Transverse colon (tissue), 4 donors: ENCODE data around the gene KLHDC10.

Experiments used
- EP300 ChIP-seq: sonication (generic); formaldehyde crosslinking; IDR thresholded peaks from one replicate; pipeline ENCODE4 v1.6.1; 2017; ENCODE audit warnings: antibody characterized with exemption, low read depth
- POLR2A ChIP-seq: fragments of 450-650 bp; IDR thresholded peaks from one replicate; pipeline ENCODE4 v1.6.1; 2016; ENCODE audit warnings: antibody characterized with exemption, mild to moderate bottlenecking, moderate library complexity
- POLR2AphosphoS5 ChIP-seq, 3 donors: sonication (generic); formaldehyde crosslinking; IDR thresholded peaks; one replicate each; pipeline ENCODE4 v1.6.1; 2016; ENCODE audit warnings: antibody characterized with exemption in 3 of 3
- TF ChIP-seq, protein P1 (sequence below), 5 experiments: fragments of 200-600 bp in 3 of 5; fragments of 450-650 bp in 2 of 5; sonication (generic) in 3 of 5; IDR thresholded peaks; 1 replicate in 2 of 5; 2 replicates in 3 of 5; pipeline ENCODE4 v1.5.1; 2016 to 2017; ENCODE audit warnings: antibody characterized with exemption in 5 of 5, inconsistent platforms in 3 of 5, mild to moderate bottlenecking in 2 of 5, moderate library complexity in 1 of 5

DNA sequence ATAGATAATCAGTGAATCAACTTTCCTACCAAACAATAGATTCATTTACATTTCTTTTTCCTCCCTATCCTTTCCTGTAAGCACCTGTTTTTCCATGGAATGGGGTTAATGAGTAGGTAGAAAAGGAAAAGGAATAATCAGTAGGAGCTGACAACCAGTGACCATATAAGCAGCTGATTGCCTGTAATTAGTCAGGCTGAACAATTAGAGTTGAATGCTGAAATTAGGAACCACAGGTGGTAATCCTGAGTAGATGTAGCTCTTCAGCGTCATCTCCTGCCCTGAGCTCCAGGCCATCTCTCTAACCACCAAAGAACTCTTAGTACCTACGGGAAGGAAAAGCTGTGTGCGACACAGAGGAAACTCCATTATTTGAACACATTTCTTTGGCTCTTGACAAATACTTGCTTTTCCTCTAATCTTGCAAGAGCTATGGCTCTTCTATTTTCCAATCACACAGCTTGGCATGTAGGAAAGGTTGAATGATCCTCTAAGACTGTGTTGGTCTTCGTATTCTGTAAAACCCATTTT, 63.8 kb downstream of the KLHDC10 start:
- TF ChIP-seq, protein P1, sequence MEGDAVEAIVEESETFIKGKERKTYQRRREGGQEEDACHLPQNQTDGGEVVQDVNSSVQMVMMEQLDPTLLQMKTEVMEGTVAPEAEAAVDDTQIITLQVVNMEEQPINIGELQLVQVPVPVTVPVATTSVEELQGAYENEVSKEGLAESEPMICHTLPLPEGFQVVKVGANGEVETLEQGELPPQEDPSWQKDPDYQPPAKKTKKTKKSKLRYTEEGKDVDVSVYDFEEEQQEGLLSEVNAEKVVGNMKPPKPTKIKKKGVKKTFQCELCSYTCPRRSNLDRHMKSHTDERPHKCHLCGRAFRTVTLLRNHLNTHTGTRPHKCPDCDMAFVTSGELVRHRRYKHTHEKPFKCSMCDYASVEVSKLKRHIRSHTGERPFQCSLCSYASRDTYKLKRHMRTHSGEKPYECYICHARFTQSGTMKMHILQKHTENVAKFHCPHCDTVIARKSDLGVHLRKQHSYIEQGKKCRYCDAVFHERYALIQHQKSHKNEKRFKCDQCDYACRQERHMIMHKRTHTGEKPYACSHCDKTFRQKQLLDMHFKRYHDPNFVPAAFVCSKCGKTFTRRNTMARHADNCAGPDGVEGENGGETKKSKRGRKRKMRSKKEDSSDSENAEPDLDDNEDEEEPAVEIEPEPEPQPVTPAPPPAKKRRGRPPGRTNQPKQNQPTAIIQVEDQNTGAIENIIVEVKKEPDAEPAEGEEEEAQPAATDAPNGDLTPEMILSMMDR (IDR thresholded peaks at IDR 0.05), result no peak
- TF ChIP-seq POLR2AphosphoS5 (IDR thresholded peaks at IDR 0.05) (no peak), POLR2A (no peak), EP300 (no peak)
